ENCODE measurements around the gene DNAH6. TPM values are rescaled to one million over a fixed set of nuclear protein-coding genes. Genes with fewer than 3 reads are reported as not detected.

Gene DNAH6
- total and polyA plus RNA-seq, 2 of the 8 experiments (the other 6 are each of a cell fraction or from before 2014, with no cell fraction given): 0.06 to 0.43 TPM

- Histone ChIP-seq H3K14ac (ENCODE audit: insufficient read length) (no peak overlapping the region), H3K4me3 (ENCODE audit: extremely low read depth in 1 of 4, insufficient read depth in 2 of 4, low read depth in 3 of 4, low read length in 4 of 4) (no peak overlapping the region), H3K79me1 (ENCODE audit: low read depth, low read length) (no peaks in the 10 kb centered on the region), H3K23ac (ENCODE audit: insufficient read length) (no peak overlapping the region), H2BK120ac (replicated peaks; ENCODE audit: low read depth, low read length) (no peak overlapping the region), H3K18ac (ENCODE audit: extremely low read depth, low read length) (no peak overlapping the region), H3K23me2 (ENCODE audit: low read depth, low read length) (no peaks in the 10 kb centered on the region), H4K20me1 (replicated peaks in 1 of 2; ENCODE audit: control insufficient read depth in 1 of 2, insufficient read depth in 2 of 2, low read length in 2 of 2) (no peaks in the 10 kb centered on the region), H3K56ac (replicated peaks; ENCODE audit: insufficient read length, low read depth, low read length) (no peak overlapping the region), H3K36me3 (ENCODE audit: control insufficient read depth in 2 of 4, insufficient read depth in 4 of 4, low read length in 3 of 4) (no peaks in the 10 kb centered on the region), H3K4me2 (ENCODE audit: insufficient read depth in 1 of 2, low read depth in 2 of 2, low read length in 2 of 2) (no peak overlapping the region), H3K27ac (ENCODE audit: low read depth, low read length) (no peak overlapping the region), H4K5ac (ENCODE audit: insufficient read length, low read depth, low read length) (no peak overlapping the region), H2BK12ac (ENCODE audit: low read depth, low read length) (no peak overlapping the region), H3K27me3 (replicated peaks in 1 of 4; ENCODE audit: control insufficient read depth in 3 of 4, extremely low read depth in 1 of 4, insufficient read depth in 3 of 4, low read length in 3 of 4) (no peaks in the 10 kb centered on the region), H2AK5ac (ENCODE audit: low read depth, low read length) (no peak overlapping the region), H2BK5ac (ENCODE audit: low read depth, low read length) (no peak overlapping the region), H3K9ac (replicated peaks in 1 of 4; ENCODE audit: extremely low read depth in 1 of 4, low read depth in 3 of 4, low read length in 3 of 4) (no peak overlapping the region), H3K4me1 (replicated peaks in 1 of 4; ENCODE audit: control insufficient read depth in 3 of 4, insufficient read depth in 4 of 4, low read length in 3 of 4) (peaks cover 0 to 3% (median 0%) of the 10 kb centered on the region in 4 experiments; a peak in 1 of 7 replicates), H4K91ac (replicated peaks; ENCODE audit: insufficient read length, low read length) (no peak overlapping the region), H2AFZ (ENCODE audit: low read length) (no peak overlapping the region), H3K79me2 (ENCODE audit: control insufficient read depth in 1 of 2, insufficient read depth in 2 of 2, low read length in 2 of 2) (no peaks in the 10 kb centered on the region), H4K8ac (ENCODE audit: extremely low read depth, insufficient read depth, low read length) (no peak overlapping the region), H3K4ac (replicated peaks; ENCODE audit: insufficient read length, low read depth, low read length) (no peak overlapping the region), H3K9me3 (ENCODE audit: insufficient read depth in 2 of 2, low read depth in 1 of 2, low read length in 1 of 2) (no peaks in the 10 kb centered on the region), H2BK15ac (ENCODE audit: low read length) (no peak overlapping the region), H2BK20ac (ENCODE audit: low read length) (no peak overlapping the region)
- DNase-seq (ENCODE audit: low read depth in 1 of 2, low spot score in 2 of 2): no peak
- TF ChIP-seq MAX (IDR thresholded peaks at IDR 0.05) (no peak), CEBPB (IDR thresholded peaks at IDR 0.05; ENCODE audit: low read depth, low read length) (no peak), ZNF274 (IDR thresholded peaks at IDR 0.05; ENCODE audit: borderline replicate concordance, extremely low read depth, low read length) (no peak), E2F6 (IDR thresholded peaks at IDR 0.05) (no peak), CTCF (IDR thresholded peaks at IDR 0.05; ENCODE audit: control extremely low read depth in 1 of 3, insufficient read depth in 1 of 3, low read depth in 1 of 3, low read length in 3 of 3) (no peak), MAFK (IDR thresholded peaks at IDR 0.05; ENCODE audit: low read depth, low read length) (no peak), CBX8 (IDR thresholded peaks at IDR 0.05; ENCODE audit: borderline replicate concordance, low read depth, low read length) (no peak), RFX5 (IDR thresholded peaks at IDR 0.05; ENCODE audit: borderline replicate concordance, low read depth, low read length) (no peak)
- WGBS, 2 experiments (ENCODE audit: extremely low coverage in 1 of 2, insufficient coverage in 1 of 2, insufficient read length in 1 of 2, insufficient replicate concordance in 2 of 2, low coverage in 1 of 2, low lambda C conversion rate in 2 of 2, missing lambda C conversion rate in 1 of 2): 77% methylated on average over 1 of the region's 1 CpG; no CpG with 5 or more reads in 1 of the 2 experiments
- ChIA-PET POLR2A (ENCODE audit: partially characterized antibody) (no interaction called here), CTCF (ENCODE audit: partially characterized antibody) (interaction anchor here (1.2 to 1.4 kb wide), 2 partner anchors 8 to 11 kb away, joined by 4 to 6 read pairs; no protein-coding TSS in a partner anchor)
- FAIRE-seq: no peak
Measured at GRCh38 chr2:84537251-84537650, 21.0 kb downstream of the DNAH6 start.
